A204.1 (cell line): ENCODE results near the gene MACROD2.
"Not testable (repeated sequence)": the region's sequence is repeated elsewhere in the genome, so short reads cannot be mapped to it uniquely, and the experiment has no call there.

Source experiments
- FAIRE-seq: peaks from 2 replicates; lab custom pipeline; 2012; peaks lifted over from hg19 to GRCh38; lab: Jason Lieb, UNC

The MACROD2 gene

GRCh38 chr20:15185913-15186312, 1190.6 kb downstream of the MACROD2 start:
- no peak for FAIRE-seq

DNA sequence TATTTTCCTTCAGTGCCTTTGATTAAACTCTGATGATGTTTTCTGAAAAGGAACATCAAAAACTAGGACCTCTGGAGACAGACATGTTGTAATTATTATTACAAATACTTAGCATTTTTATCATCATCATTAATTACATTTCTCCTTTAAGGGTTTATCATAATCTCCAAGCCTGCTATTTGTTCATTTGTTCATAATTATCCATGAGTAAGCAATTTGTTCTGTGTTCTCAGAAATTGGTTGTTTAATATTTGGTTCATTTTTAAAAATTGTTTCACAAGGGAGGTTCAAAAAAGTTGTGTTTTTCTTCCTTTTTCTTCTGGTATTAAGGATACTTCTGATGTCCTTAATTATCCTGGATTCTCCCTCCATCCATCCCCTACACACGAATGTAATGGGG, 1192.3 kb downstream of the MACROD2 start:
- FAIRE-seq = no peak

DNA sequence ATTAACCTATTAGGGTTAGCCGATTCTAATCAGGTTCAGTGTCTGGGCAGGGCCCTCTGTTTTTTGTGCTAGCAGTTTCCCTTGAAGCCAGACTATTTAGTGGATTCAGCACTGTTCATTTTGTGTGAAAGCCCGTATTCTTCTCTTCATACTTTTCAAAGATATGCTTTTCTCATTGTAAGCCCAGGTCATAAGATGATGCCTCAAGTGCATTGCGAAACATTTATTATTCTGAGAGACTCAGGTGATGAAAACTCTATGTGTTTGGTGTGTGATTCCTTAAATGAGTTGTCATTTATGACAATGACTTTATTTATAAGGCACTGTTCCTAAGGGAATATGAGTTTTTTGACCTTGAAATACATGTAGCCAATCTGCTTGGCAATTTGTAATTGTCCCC, 1193.1 kb downstream of the MACROD2 start:
- FAIRE-seq = no peak

DNA sequence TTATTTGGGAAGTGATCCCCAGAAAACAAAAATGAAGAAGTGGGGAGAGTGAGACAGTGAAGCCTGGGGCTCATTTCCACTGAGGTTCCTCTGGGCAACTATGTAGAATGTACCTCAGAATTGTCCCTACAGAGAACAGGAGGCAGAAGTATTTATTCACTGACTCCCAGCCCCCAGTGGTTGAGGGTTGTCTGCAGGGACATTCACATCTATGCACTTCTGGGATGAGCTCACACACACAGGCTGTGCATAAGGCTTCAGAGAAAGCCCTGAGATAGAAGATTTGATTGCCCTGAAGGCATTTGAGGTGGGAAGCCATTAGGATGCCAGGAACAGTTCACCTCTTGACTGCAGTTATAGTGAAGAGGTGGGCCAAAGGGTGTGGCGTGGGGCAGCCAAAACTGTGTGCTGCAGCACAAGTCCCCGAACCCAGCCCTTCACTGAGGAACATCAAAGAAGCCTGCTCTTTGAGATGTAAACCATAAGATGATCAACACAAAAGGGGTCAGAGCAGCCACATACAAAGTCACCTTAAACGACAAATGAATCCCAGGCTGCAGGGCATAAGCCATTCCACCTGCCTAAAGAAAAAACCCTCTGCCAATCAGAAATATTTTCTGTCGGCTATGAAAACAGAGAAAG, 1195.9 kb downstream of the MACROD2 start:
- FAIRE-seq = no peak

GRCh38 chr20:15195378-15195777, 1200.1 kb downstream of the MACROD2 start:
- FAIRE-seq = no peak

GRCh38 chr20:15196547-15197255, 1201.4 kb downstream of the MACROD2 start:
- FAIRE-seq = no peak

DNA sequence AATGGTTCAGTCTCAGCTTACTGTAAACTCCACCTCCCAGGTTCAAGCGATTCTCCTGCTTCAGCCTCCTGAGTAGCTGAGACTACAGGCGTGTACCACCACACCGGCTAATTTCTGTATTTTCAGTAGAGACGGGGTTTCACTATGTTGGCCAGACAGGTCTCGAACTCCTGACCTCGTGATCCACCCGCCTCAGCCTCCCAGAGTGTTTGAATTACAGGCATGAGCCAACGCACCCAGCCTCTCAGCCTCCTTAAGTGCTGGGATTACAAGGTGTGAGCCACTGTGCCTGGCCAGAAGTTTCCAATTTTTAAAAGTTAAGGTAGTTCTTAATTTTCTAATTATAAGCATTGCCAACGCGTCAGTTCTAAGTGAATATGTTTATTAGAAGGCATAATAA, 1202.7 kb downstream of the MACROD2 start:
- not testable (repeated sequence) for FAIRE-seq

DNA sequence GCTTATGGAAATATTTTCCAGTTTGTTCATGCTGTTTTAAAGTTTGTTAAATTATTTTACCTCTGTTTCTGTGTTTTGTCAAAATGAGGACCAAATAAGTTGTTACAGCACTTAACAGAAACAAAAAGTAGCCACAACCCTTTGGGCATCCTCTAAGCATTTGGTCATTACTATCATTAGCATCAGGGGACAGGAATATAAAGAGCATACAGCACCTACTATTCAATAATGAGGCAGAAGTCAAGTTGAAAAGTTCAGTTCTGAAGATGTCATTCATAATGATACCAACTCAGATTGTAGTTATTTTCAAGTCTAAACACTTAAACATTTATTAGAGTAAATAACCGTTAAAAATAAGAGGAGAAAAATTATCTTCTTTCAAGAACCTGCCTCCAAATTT, 1204.4 kb downstream of the MACROD2 start:
- no peak for FAIRE-seq

DNA sequence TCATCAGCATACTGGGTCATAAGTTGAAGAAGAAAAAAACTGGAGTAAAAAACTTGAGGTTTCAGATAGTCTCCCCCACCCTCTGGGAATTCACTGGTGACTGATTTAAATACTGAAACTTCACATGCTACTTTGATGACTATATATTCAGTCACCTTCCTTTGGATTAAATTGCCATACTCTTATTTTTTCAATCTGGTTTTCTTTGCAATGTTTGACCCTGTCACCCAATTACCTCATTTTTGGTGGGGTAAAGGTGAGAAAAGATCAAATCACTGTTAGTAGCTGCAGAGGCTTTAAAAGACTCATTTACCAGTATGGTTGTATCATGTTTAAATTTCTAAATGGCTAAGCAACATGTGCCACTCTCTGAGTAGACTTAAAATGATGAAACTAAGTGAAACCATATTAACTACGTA, 1204.8 kb downstream of the MACROD2 start:
- FAIRE-seq = no peak

DNA sequence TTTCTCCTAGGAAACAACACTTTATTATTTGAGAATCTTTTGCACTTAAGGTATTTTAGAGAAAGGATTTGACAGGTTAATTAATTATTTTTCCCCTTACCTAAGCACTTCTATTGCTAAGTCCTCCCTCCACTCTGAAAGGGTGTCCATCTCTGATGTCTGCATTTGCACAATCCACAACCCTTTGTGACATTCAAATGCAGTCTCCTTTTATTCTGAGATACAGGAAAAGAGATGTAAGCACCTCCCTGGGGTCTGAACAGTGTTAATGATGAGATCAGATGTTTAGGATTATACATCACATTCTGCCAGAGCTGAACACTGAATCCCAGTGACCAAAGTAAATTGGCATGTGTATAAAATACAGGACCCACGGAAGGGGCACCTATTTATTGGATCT, 1206.3 kb downstream of the MACROD2 start:
- FAIRE-seq = no peak

DNA sequence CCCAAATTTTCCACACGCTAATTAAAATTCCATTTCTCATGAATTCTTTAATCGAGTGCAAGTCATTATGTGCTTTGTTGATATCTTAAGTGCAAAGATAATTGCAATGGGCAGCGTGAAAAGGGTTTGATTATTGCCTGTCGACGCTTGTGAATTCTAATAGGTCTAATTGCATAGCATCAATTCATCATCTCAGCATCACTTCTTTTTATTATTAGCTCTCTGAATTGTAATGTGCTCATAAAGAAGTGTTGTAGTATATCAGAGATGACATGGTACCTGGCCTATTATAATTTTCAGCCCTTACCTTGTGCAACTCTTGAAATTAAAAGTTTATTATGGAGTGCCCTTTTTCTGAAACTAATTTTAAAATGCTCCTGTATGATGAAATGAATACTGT, 1208.9 kb downstream of the MACROD2 start:
- no peak for FAIRE-seq

DNA sequence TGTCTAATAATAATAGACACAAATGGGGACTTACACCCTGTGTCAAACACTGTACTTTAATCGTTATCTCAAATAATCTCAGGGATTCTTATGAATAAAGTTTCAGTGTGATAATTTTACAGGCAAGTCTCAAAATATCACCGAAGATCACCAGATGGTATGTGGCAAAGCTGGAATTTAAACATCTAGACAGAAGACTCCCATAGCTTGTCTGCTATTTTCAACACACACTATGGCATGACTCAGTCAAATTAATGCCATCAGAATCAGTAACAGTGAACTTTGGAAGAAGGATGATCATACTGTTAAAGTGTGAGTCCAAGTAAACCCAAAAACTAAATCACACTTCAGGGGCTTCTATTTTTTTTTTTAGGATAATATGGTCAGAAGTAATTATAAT, 1209.7 kb downstream of the MACROD2 start:
- FAIRE-seq = no peak

DNA sequence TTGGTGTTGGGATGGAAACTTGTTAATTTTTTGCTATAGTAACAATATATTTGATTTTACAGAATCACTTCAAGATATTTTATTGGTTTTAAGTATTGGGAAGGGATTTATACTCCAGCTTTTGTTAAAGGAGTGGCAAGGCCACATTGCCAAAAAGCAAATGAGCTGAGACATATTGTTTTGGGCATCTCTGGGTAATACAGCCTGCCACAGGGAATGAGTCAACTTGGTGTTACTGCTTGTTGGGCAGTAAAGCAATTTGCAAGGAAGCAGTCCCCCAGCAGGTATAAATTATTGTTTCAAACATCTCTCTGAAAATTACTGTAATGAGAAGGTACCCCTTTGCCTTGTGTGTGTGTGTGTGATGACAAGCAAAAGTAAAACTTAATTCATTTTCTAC, 1210.4 kb downstream of the MACROD2 start:
- no peak for FAIRE-seq

DNA sequence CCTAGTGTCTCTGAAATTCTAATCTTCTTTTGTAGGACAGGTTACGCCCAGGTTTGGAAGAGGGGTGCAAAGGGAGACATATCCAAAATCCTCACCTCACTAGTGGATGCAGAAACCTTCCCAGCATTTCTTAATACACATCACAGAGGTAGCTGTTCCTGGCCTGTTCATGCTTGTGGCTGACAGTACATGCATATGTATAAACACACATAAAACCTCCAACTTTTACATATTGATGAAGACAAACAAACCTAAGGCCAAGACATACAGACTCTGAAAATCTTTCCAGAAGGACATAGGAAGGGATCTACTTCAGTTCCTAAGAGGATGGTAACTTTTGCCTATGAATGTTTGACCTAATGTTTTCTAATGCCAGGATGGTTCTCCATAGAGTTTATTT, 1214.2 kb downstream of the MACROD2 start:
- no peak for FAIRE-seq

DNA sequence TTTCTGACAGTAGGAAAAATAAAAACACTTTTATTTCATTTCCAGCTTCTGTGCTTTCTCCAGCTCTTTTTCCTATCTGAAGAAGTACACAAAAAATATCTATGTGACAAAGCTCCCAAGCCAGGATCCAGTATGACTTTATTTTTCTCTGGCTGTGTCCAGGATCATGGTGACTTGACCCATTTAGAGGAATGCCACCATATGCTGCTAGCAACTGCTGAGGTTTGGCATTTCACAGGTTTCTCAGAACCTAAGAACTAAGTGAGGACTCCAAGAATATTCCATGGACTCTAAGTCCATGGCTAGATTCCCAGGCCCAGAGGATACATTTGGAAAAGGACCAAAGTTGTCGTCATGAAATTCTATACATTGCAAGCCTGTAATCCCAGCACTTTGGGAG, 1218.7 kb downstream of the MACROD2 start:
- FAIRE-seq = no peak

DNA sequence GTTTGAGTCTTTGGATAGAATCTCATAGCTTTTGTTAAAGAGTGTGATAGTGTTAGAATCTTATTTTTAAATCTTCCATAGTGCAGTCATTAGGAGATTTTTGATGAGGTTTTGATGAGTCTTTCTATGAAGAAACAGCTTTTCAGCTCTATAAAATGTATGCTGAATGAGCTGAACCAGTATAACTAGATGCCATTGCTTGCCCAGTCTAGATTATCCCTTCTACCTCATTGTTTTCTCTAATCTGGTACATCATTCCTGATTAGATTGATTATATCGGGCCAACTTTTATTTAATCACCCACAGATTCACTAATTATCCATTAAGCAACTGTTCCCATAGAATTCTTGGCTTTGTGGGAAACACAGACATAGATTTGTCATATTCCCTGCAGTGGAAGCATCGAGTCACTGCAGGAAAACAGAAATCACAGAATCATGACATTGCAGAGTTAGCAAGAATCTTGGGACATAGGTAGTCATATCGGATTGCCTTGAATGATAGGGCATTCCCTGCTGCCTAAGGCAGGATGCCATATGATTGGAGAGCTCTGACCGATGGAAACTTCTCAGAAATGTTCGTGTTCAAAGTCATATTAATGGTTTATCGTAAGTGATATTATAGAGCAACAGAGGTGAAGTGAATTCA, 1224.8 kb downstream of the MACROD2 start:
- FAIRE-seq = no peak

DNA sequence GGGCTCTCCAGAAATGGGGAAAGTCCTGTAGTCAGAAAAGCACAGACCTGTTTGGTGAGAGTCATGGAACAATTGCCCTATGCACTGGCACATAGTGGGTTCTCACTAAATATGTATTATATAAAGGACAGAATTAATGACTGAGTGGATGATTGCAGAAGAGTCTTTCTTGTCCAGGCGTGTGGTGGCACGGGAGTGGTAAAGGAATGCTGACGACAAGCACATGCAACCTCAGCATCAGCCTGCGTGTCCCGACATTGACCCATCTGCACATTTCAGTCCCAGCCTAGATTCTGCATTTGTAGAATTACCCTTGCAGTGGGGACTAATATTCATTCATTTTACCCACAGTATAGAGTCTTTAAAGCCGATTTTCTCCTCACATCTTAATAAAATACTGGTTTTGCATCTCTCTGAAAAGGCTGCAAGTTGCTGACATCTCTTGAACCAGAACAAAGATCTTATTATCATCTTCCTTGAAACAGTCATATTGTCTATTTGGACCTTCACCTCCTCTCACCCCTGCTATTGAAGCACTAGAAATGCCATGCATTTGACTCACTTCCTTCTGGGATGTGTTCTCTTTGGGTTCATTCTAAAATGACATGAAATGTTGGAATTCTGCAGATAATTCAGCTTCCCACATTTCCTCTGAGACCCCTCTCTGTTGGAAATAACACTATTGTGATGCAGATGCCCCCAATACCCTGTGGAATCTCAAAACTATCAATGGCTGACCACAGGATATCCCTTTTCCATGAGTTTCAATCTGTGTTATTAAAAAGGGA, 1225.7 kb downstream of the MACROD2 start:
- FAIRE-seq = no peak

- FAIRE-seq = no peak
These were observed 1227.4 kb downstream of the MACROD2 start for GRCh38 chr20:15222502-15223330.

- FAIRE-seq = no peak
These were observed 1228.9 kb downstream of the MACROD2 start for GRCh38 chr20:15224199-15224598.

- FAIRE-seq = no peak
These were observed 1231.8 kb downstream of the MACROD2 start for GRCh38 chr20:15227102-15227501.

DNA sequence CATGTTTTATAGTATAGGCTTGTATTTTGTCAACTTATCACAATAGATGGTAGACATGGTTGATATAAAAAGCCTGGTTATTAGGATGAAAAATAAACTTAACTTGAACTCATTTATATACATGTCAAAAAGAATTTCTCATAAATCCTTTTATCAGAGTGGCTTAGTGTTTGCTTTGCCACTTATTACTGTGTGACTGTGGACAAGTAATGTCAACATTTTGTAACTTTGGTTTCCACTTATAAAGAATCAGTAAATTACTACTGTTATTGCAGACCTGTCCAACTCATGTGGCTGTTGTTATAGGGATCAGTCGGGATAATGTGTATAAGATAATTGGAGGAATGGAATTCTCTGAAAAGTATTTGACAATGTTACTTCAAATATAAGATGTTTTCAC, 1236.9 kb downstream of the MACROD2 start:
- FAIRE-seq = no peak
